Body of pancreas (tissue), 4 donors: ENCODE data around the gene CDC42EP2. TPM values are rescaled to one million over a fixed set of nuclear protein-coding genes. Genes with fewer than 3 reads are reported as not detected.

Source experiments
- ATAC-seq: fragments of 150-250 bp; one replicate; pipeline ENCODE4 v1.9.1; 2016
- DNase-seq, 4 donors: peaks; one replicate each; pipeline ENCODE4 v3.0.0-alpha.2; 2019
- H3K27ac ChIP-seq, 4 donors: fragments of 200-600 bp; sonication (generic); 1 replicate in 3 of 4; 2 replicates in 1 of 4; pipeline versions ENCODE4 v1.5.1 to v1.6.1; 2016 to 2019; ENCODE audit warnings: mild to moderate bottlenecking in 1 of 4, mixed read lengths in 1 of 4, moderate library complexity in 1 of 4
- H3K27me3 ChIP-seq, 2 donors: fragments of 200-600 bp; sonication (generic); one replicate each; pipeline ENCODE4 v1.6.0; 2016; ENCODE audit warnings: mild to moderate bottlenecking in 1 of 2
- H3K36me3 ChIP-seq, 2 donors: fragments of 200-600 bp; sonication (generic); replicated peaks in 1 of 2; 2 replicates each; pipeline ENCODE4 v1.5.1; 2016; ENCODE audit warnings: low read depth in 2 of 2; ENCODE audit not compliant: insufficient read depth in 1 of 2
- H3K4me1 ChIP-seq: fragments of 200-600 bp; sonication (generic); one replicate; pipeline ENCODE4 v1.6.0; 2016
- H3K4me3 ChIP-seq, 2 donors: fragments of 200-600 bp; sonication (generic); 1 replicate in 1 of 2; 2 replicates in 1 of 2; pipeline ENCODE4 v1.5.1; 2016 to 2019
- H3K9me3 ChIP-seq, 3 donors: fragments of 200-600 bp; sonication (generic); 1 replicate in 2 of 3; 2 replicates in 1 of 3; pipeline ENCODE4 v1.5.1; 2016
- POLR2A ChIP-seq, 3 donors: fragments of 450-650 bp; IDR thresholded peaks; one replicate each; pipeline ENCODE4 v1.6.1; 2016; ENCODE audit warnings: antibody characterized with exemption in 3 of 3, mild to moderate bottlenecking in 2 of 3
- WGBS, 2 donors: methylation state at CpG; one replicate each; pipeline ENCODE4 v1.1.5; 2017; 5-methylcytosine and 5-hydroxymethylcytosine counted together
- intact Hi-C: fragments of 100-400 bp; cut with DNase I; formaldehyde crosslinking; loops from one replicate; pipeline ENCODE4 v1.15.1; 2023
- total RNA-seq, 2 donors: library from RNA; depleted of rRNA; stranded (reverse); fragments of >200 nt; gene quantifications; one replicate each; pipeline ENCODE4 v1.1.0, GENCODE V29; 2016
- TF ChIP-seq, protein P1 (sequence below), 7 experiments: fragments of 450-650 bp in 4 of 7; fragments of 200-600 bp in 3 of 7; sonication (generic) in 3 of 7; IDR thresholded peaks; one replicate each; pipeline ENCODE4 v1.5.1; 2016 to 2019; ENCODE audit warnings: antibody characterized with exemption in 7 of 7

CDC42EP2 gene
- total RNA-seq, 2 donors from 2014 or later = 8.3 to 16.8 TPM

DNA sequence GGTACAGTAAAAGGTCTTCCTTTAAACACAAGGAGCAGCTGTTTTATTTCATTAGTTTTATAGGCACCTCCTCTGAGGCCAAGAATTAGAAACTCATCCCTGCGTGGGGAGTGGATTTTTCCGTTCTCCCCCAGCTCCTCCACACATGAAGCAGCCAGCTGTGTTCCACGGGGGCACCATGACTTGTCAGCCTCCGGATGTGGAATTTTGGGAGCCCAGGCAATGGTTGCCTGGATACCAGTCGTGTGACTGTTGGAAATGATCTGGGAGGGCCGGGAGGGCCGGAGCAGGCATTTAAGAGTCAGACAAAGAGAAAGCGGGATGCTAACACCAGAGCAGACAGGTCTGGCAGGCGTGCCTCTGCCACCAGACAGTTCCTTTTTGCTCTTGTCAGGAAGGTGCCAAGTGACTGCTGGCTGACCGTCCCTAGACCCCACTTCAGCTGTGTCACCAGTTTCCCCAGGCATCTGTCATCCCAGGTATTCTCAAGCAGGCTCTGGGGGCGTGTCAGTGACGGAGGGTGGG lies 15.9 kb upstream of the CDC42EP2 start:
- TF ChIP-seq, protein P1, sequence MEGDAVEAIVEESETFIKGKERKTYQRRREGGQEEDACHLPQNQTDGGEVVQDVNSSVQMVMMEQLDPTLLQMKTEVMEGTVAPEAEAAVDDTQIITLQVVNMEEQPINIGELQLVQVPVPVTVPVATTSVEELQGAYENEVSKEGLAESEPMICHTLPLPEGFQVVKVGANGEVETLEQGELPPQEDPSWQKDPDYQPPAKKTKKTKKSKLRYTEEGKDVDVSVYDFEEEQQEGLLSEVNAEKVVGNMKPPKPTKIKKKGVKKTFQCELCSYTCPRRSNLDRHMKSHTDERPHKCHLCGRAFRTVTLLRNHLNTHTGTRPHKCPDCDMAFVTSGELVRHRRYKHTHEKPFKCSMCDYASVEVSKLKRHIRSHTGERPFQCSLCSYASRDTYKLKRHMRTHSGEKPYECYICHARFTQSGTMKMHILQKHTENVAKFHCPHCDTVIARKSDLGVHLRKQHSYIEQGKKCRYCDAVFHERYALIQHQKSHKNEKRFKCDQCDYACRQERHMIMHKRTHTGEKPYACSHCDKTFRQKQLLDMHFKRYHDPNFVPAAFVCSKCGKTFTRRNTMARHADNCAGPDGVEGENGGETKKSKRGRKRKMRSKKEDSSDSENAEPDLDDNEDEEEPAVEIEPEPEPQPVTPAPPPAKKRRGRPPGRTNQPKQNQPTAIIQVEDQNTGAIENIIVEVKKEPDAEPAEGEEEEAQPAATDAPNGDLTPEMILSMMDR (IDR thresholded peaks at IDR 0.05) = no peak
- no peak for TF ChIP-seq POLR2A (IDR thresholded peaks at IDR 0.05)
- no peak overlapping the region for H3K4me3 ChIP-seq
- DNase-seq (peak in 2 of 4 donors; percentile 27 to 34), ATAC-seq (peak; percentile 16)
- H3K27ac ChIP-seq = peak overlapping the region in 1 of 4 donors; percentile 42
- no peaks in the 10 kb centered on the region for H3K27me3 ChIP-seq
- no peaks in the 10 kb centered on the region for H3K4me1 ChIP-seq
- intact Hi-C loops = no loop called here
- no peaks in the 10 kb centered on the region for H3K9me3 ChIP-seq
- peaks cover 0 to 9% of the 10 kb centered on the region in 2 donors for H3K36me3 ChIP-seq
- 68 to 82% methylated on average over 6 to 12 of the region's 12 CpGs for WGBS, 2 donors

DNA sequence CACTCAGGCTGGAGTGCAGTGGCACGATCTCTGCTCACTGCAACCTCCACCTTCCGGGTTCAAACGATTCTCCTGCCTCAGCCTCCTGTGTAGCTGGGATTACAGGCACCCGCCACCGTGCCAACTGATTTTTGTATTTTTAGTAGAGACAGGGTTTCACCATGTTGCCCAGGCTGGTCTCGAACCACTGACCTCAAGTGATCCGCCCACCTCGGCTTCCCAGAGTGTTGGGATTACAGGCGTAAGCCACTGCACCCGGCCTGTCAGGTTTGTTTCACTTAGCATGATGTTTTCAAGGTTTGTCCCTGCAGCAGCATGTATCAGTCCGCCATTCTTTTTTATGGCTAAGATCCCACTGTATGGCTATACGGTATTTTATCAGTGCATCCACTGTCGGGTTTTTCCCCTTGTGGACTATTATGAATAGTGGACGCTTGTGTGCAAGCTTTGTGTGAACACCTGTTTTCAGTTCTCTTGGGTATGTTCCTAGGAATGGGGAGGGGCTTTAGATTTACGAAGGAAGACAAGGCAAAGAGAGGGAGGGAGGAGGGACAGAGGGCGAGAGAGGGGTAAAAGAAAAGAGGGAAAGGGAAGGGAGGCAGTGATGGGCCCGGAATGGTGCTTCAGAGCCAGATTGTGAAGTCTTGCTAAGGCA lies 13.9 kb upstream of the CDC42EP2 start:
- DNase-seq = no peak
- H3K36me3 ChIP-seq = peaks cover 0 to 4% of the 10 kb centered on the region in 2 donors
- no peak for ATAC-seq
- no peaks in the 10 kb centered on the region for H3K27me3 ChIP-seq
- WGBS, 2 donors = 80 to 85% methylated on average over 15 to 17 of the region's 17 CpGs
- intact Hi-C loops = no loop called here
- H3K9me3 ChIP-seq = no peaks in the 10 kb centered on the region
- TF ChIP-seq, protein P1 (IDR thresholded peaks at IDR 0.05) = no peak
- TF ChIP-seq POLR2A (IDR thresholded peaks at IDR 0.05) = no peak
- no peak overlapping the region for H3K27ac ChIP-seq
- H3K4me1 ChIP-seq = peaks cover 14% of the 10 kb centered on the region
- H3K4me3 ChIP-seq = no peak overlapping the region

DNA sequence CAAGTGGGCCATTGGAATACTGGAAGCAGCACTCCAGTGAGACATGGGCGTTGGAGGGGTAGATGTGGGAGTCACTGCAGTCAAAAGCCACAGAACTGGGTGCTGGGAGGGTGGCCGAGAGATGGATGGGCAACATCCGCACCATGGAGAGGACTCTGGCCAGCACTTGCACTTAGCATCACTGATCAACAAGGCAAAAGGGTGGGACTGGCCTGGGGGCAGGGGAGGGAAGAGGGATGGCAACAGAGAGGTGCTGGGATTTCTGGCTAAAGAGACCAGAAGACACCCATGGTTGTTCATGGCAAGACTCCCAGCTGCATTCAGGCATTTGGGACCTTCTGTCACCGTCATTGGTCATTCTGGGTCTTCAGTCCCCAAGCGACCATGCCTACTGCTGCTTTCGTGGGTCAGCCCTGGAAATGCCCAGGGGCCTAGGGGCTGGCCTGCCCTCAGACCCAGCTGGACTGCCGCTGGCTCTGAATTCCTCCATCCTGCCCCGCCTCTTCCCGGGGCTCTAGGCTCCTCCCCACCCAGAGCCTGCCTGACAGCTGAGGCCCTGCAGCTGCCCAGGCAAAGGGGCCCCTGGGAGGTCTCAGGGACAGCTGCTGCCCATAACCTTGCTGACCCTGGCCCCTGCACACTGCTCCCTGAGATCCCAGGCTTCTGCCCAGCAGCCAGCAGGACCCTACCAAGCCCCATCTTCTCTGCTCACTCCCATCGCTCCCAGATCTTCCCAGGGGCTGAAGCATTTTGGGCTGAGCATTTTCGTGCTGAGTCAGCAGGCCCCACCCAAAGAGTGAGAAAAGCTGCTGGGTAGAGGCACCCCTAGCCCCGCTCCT lies 13.0 kb upstream of the CDC42EP2 start:
- H3K27ac ChIP-seq = no peak overlapping the region
- H3K4me3 ChIP-seq = no peak overlapping the region
- intact Hi-C loops = no loop called here
- no peaks in the 10 kb centered on the region for H3K27me3 ChIP-seq
- peaks cover 23% of the 10 kb centered on the region for H3K4me1 ChIP-seq
- no peak for TF ChIP-seq POLR2A (IDR thresholded peaks at IDR 0.05)
- TF ChIP-seq, protein P1 (IDR thresholded peaks at IDR 0.05) = no peak
- H3K36me3 ChIP-seq = no peaks in the 10 kb centered on the region
- no peak for DNase-seq
- 84% methylated on average over 8 to 12 of the region's 12 CpGs for WGBS, 2 donors
- no peaks in the 10 kb centered on the region for H3K9me3 ChIP-seq
- ATAC-seq = no peak

DNA sequence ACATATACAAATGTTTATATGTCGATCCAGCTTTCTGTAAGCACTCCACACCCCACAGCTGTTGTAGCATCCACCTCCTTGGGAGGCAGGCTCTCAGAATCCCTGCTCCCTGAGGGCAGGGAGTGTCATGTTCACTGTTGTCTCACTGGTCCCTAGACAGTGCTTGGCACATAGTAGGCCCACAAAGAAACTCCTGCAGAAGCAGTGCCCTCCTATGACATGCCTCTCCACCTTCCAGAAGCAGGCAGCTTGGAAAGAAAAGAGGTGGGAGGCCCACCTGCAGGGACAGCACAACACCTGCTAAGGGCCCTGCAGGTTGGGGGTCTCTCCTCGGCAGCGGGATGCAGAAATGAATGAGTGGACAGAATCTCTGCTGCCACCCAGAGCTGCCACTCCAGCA lies 11.1 kb upstream of the CDC42EP2 start:
- 89 to 100% methylated on average over 2 to 3 of the region's 3 CpGs for WGBS, 2 donors
- H3K9me3 ChIP-seq = no peaks in the 10 kb centered on the region
- no peaks in the 10 kb centered on the region for H3K27me3 ChIP-seq
- peaks cover 26% of the 10 kb centered on the region for H3K4me1 ChIP-seq
- H3K4me3 ChIP-seq = no peak overlapping the region
- DNase-seq (no peak), ATAC-seq (no peak)
- no peaks in the 10 kb centered on the region for H3K36me3 ChIP-seq
- H3K27ac ChIP-seq = no peak overlapping the region
- TF ChIP-seq POLR2A (IDR thresholded peaks at IDR 0.05) = no peak
- TF ChIP-seq, protein P1 (IDR thresholded peaks at IDR 0.05) = no peak
- intact Hi-C loops = no loop called here
